GM12891 (cell line): Measurements from ENCODE around the gene UGT1A7.

Experiments
- POLR2A ChIP-seq: IDR thresholded peaks from 2 replicates; pipeline ENCODE4 v1.6.1; 2011; ENCODE audit warnings: low read depth, low read length, control low read depth
- POLR2AphosphoS5 ChIP-seq: IDR thresholded peaks from 2 replicates; pipeline ENCODE4 v1.6.1; 2011; ENCODE audit warnings: low read depth, low read length, control low read depth
- TAF1 ChIP-seq: IDR thresholded peaks from 2 replicates; pipeline ENCODE4 v1.6.1; 2011; ENCODE audit warnings: low read depth, low read length, control low read depth

DNA sequence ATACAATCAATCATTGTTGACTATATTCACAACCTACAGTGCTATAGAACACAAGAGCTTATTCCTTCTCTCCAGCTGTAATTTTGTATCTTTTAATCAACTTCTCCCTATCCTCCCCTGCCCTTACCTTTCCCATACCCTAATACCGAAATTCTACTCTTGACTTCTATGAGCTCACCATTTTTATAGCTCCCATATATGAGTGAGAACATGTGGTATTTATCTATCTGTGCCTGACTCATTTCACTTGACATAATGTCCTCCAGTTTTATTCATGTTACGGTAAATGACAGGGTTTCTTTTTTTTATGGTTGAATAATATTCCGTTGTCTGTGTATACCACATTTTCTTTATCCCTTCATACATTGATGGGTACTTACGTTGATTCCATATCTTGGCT is 99.1 kb downstream of the UGT1A7 start:
- TF ChIP-seq TAF1, result no peak
- no peak for TF ChIP-seq POLR2AphosphoS5
- no peak for TF ChIP-seq POLR2A
